Subcutaneous adipose tissue (tissue), 4 donors: ENCODE results near the gene CAMTA1. TPM values are rescaled to one million over a fixed set of nuclear protein-coding genes. Genes with fewer than 3 reads are reported as not detected.

Experiments
- total RNA-seq, 4 donors: library from RNA; depleted of rRNA; stranded (reverse); fragments of >200 nt; gene quantifications; one replicate each; pipeline ENCODE4 v1.1.0, GENCODE V29; 2016
- TF ChIP-seq, protein P1 (sequence below): fragments of 450-650 bp; IDR thresholded peaks from one replicate; pipeline ENCODE4 v1.5.1; 2016; ENCODE audit warnings: low read depth, mild to moderate bottlenecking, control low read depth, antibody characterized with exemption, moderate library complexity

The CAMTA1 gene
- total RNA-seq, 4 donors from 2014 or later: 58.6 to 82.5 (median 78.0) TPM

- TF ChIP-seq, protein P1, sequence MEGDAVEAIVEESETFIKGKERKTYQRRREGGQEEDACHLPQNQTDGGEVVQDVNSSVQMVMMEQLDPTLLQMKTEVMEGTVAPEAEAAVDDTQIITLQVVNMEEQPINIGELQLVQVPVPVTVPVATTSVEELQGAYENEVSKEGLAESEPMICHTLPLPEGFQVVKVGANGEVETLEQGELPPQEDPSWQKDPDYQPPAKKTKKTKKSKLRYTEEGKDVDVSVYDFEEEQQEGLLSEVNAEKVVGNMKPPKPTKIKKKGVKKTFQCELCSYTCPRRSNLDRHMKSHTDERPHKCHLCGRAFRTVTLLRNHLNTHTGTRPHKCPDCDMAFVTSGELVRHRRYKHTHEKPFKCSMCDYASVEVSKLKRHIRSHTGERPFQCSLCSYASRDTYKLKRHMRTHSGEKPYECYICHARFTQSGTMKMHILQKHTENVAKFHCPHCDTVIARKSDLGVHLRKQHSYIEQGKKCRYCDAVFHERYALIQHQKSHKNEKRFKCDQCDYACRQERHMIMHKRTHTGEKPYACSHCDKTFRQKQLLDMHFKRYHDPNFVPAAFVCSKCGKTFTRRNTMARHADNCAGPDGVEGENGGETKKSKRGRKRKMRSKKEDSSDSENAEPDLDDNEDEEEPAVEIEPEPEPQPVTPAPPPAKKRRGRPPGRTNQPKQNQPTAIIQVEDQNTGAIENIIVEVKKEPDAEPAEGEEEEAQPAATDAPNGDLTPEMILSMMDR: no peak
Measured at GRCh38 chr1:7654725-7655124, 869.5 kb downstream of the CAMTA1 start.

DNA sequence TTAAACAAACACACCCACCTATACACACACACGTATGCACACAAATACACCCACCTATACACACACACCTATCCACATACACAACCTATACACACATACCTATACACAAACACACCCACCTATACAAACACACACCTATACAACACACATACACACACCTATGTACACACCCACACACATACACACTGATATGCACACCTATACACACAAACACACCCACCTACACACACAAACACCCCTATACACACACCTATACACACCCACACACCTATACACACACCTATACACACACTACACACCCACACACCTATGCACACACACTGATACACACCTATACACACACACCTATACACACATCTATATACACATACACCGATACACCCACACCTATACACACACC, 870.1 kb downstream of the CAMTA1 start:
- TF ChIP-seq, protein P1: no peak

- TF ChIP-seq, protein P1: no peak
Measured at GRCh38 chr1:7656557-7657215, 871.4 kb downstream of the CAMTA1 start.

GRCh38 chr1:7657287-7658016, 872.2 kb downstream of the CAMTA1 start:
- TF ChIP-seq, protein P1: no peak

DNA sequence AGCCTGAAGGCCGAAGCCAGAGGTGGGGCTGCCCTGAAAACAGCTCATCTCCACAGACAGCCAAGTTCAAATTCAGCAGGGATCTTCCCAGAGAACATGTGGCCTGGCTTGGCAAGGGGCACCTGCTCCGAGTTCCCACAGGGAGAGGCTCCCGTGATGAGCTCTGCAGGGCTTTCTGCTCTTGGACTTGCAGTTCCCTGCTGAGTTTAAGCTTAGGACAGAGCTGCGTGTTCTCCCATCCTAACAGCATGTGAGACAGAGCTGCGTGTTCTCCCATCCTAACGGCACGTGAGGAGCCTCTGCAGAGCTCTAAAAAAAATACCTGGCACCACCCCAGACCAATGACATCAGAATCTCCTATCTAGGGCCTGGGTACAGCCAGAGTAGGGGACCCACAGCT, 872.8 kb downstream of the CAMTA1 start:
- TF ChIP-seq, protein P1: no peak

DNA sequence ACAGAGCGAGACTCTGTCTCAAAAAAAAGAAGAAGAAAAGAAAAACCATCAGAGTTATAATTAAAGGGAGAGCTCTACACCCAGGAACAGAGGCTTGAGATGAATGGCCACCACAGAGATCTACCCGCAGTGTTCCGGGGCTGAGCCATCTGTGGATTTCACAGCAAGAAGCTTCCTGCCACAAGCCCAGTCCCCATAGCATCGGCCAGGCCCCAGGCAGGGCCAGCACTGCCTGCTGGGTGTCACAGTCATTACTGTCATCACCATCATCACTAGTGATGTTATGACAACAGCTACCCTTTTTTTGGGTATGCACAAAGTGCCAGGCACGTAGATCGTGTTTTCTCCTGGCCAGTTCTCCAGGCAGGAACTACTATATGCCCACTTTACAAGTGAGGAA, 874.3 kb downstream of the CAMTA1 start:
- TF ChIP-seq, protein P1: no peak

DNA sequence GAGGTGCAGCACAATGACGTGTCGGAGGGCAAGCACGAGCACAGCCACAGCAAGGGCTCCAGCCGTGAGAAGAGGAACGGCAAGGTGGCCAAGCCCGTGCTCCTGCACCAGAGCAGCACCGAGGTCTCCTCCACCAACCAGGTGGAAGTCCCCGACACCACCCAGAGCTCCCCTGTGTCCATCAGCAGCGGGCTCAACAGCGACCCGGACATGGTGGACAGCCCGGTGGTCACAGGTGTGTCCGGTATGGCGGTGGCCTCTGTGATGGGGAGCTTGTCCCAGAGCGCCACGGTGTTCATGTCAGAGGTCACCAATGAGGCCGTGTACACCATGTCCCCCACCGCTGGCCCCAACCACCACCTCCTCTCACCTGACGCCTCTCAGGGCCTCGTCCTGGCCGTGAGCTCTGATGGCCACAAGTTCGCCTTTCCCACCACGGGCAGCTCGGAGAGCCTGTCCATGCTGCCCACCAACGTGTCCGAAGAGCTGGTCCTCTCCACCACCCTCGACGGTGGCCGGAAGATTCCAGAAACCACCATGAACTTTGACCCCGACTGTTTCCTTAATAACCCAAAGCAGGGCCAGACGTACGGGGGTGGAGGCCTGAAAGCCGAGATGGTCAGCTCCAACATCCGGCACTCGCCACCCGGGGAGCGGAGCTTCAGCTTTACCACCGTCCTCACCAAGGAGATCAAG, 878.3 kb downstream of the CAMTA1 start:
- TF ChIP-seq, protein P1: no peak
